IPS-18a (cell line): ENCODE data around the gene CDKN2C.
"Not testable (repeated sequence)": the region's sequence is repeated elsewhere in the genome, so short reads cannot be mapped to it uniquely, and the experiment has no call there.

ENCODE experiments used
- H3K27ac ChIP-seq: one replicate; pipeline ENCODE4 v1.5.1; 2013; ENCODE audit warnings: low read length
- H3K27me3 ChIP-seq: one replicate; pipeline ENCODE4 v1.6.1; 2013; ENCODE audit warnings: mild to moderate bottlenecking, low read length; ENCODE audit not compliant: control insufficient read depth, insufficient read depth
- H3K36me3 ChIP-seq: one replicate; pipeline ENCODE4 v1.6.1; 2013; ENCODE audit warnings: low read depth, low read length; ENCODE audit not compliant: control insufficient read depth
- H3K4me1 ChIP-seq: one replicate; pipeline ENCODE4 v1.6.1; 2013; ENCODE audit warnings: low read depth, low read length; ENCODE audit not compliant: control insufficient read depth
- H3K4me3 ChIP-seq: one replicate; pipeline ENCODE4 v1.5.1; 2013; ENCODE audit warnings: low read length
- H3K9ac ChIP-seq: one replicate; pipeline ENCODE4 v1.6.1; 2013; ENCODE audit warnings: mild to moderate bottlenecking, low read length, moderate library complexity
- H3K9me3 ChIP-seq: one replicate; pipeline ENCODE4 v1.6.1; 2013; ENCODE audit warnings: low read depth, low read length; ENCODE audit not compliant: control insufficient read depth

The CDKN2C gene

GRCh38 chr1:50936321-50936720 is 33.7 kb upstream of the CDKN2C start:
- Histone ChIP-seq H3K27ac (no peak overlapping the region), H3K4me1 (no peaks in the 10 kb centered on the region), H3K27me3 (no peaks in the 10 kb centered on the region), H3K9ac (no peak overlapping the region), H3K4me3 (no peak overlapping the region), H3K36me3 (no peaks in the 10 kb centered on the region), H3K9me3 (no peaks in the 10 kb centered on the region)

GRCh38 chr1:50940291-50940690 is 29.8 kb upstream of the CDKN2C start:
- Histone ChIP-seq H3K9me3 (no peaks in the 10 kb centered on the region), H3K27ac (no peak overlapping the region), H3K4me1 (no peaks in the 10 kb centered on the region), H3K36me3 (no peaks in the 10 kb centered on the region), H3K4me3 (no peak overlapping the region), H3K9ac (no peak overlapping the region), H3K27me3 (no peaks in the 10 kb centered on the region)

- Histone ChIP-seq H3K9me3 (no peaks in the 10 kb centered on the region), H3K4me3 (no peak overlapping the region), H3K27ac (no peak overlapping the region), H3K36me3 (no peaks in the 10 kb centered on the region), H3K27me3 (no peaks in the 10 kb centered on the region), H3K4me1 (no peaks in the 10 kb centered on the region), H3K9ac (no peak overlapping the region)
Measured at GRCh38 chr1:50942334-50942733, 27.7 kb upstream of the CDKN2C start.

- H3K27me3 ChIP-seq: no peaks in the 10 kb centered on the region
- H3K36me3 ChIP-seq: no peaks in the 10 kb centered on the region
- H3K4me1 ChIP-seq: no peaks in the 10 kb centered on the region
- H3K9ac ChIP-seq: no peak overlapping the region
- H3K27ac ChIP-seq: no peak overlapping the region
- no peak overlapping the region for H3K4me3 ChIP-seq
- H3K9me3 ChIP-seq: no peaks in the 10 kb centered on the region
Measured at GRCh38 chr1:50949286-50949982, 20.6 kb upstream of the CDKN2C start.

GRCh38 chr1:50950396-50950795 is 19.6 kb upstream of the CDKN2C start:
- H3K4me3 ChIP-seq: no peak overlapping the region
- H3K36me3 ChIP-seq: no peaks in the 10 kb centered on the region

GRCh38 chr1:50952566-50952965 is 17.5 kb upstream of the CDKN2C start:
- not testable (repeated sequence) for H3K9me3 ChIP-seq, H3K4me3 ChIP-seq, H3K27ac ChIP-seq, H3K27me3 ChIP-seq, H3K9ac ChIP-seq, H3K4me1 ChIP-seq, H3K36me3 ChIP-seq

More at GRCh38 chr1:50950396-50950795, 19.6 kb upstream of the CDKN2C start:
- H3K9me3 ChIP-seq: no peaks in the 10 kb centered on the region
- H3K27me3 ChIP-seq: no peaks in the 10 kb centered on the region
- no peaks in the 10 kb centered on the region for H3K4me1 ChIP-seq
- no peak overlapping the region for H3K27ac ChIP-seq
- H3K9ac ChIP-seq: no peak overlapping the region

GRCh38 chr1:50955116-50955515 is 14.9 kb upstream of the CDKN2C start:
- Histone ChIP-seq H3K27me3 (no peaks in the 10 kb centered on the region), H3K36me3 (no peaks in the 10 kb centered on the region), H3K9me3 (no peaks in the 10 kb centered on the region), H3K27ac (no peak overlapping the region), H3K4me3 (no peak overlapping the region), H3K4me1 (no peaks in the 10 kb centered on the region), H3K9ac (no peak overlapping the region)

- H3K27ac ChIP-seq: peak overlapping the region; percentile 41
- H3K36me3 ChIP-seq: no peaks in the 10 kb centered on the region
- peak overlapping the region; percentile 88 for H3K9ac ChIP-seq
- no peaks in the 10 kb centered on the region for H3K9me3 ChIP-seq
- H3K4me1 ChIP-seq: peaks cover 3% of the 10 kb centered on the region
- peak overlapping the region; percentile 97 for H3K4me3 ChIP-seq
- H3K27me3 ChIP-seq: peaks cover 13% of the 10 kb centered on the region
Measured at GRCh38 chr1:50959303-50959912, 10.6 kb upstream of the CDKN2C start.

- peak within 1 kb of the TSS; percentile 97 for H3K4me3 ChIP-seq
- peak within 1 kb of the TSS; percentile 41 for H3K27ac ChIP-seq
- peaks cover 21% of the 10 kb centered on the region for H3K27me3 ChIP-seq
- H3K4me1 ChIP-seq: peaks cover 3% of the 10 kb centered on the region
- H3K36me3 ChIP-seq: no peaks in the 10 kb centered on the region
- H3K9me3 ChIP-seq: no peaks in the 10 kb centered on the region
- peak within 1 kb of the TSS; percentile 88 for H3K9ac ChIP-seq
Measured at GRCh38 chr1:50959913-50960844, 9.9 kb upstream of the CDKN2C start, which contains the start of gene FAF1. Gene FAF1 (minus strand): TSS chr1:50960267. CDS start chr1:50959811, 456 bp downstream.

GRCh38 chr1:50964863-50965262 is 5.2 kb upstream of the CDKN2C start:
- no peak overlapping the region for H3K9ac ChIP-seq

GRCh38 chr1:50966991-50967390 is 3.1 kb upstream of the CDKN2C start:
- Histone ChIP-seq H3K4me1 (peaks cover 13% of the 10 kb centered on the region), H3K9ac (no peak overlapping the region), H3K27ac (no peak overlapping the region), H3K4me3 (no peak overlapping the region), H3K36me3 (no peaks in the 10 kb centered on the region), H3K27me3 (peaks cover 85% of the 10 kb centered on the region), H3K9me3 (no peaks in the 10 kb centered on the region)

More at GRCh38 chr1:50964863-50965262, 5.2 kb upstream of the CDKN2C start:
- Histone ChIP-seq H3K4me3 (no peak overlapping the region), H3K9me3 (no peaks in the 10 kb centered on the region), H3K4me1 (peaks cover 10% of the 10 kb centered on the region), H3K36me3 (no peaks in the 10 kb centered on the region), H3K27ac (no peak overlapping the region), H3K27me3 (peaks cover 64% of the 10 kb centered on the region)
